Liver (tissue), 9 donors: Measurements from ENCODE around the gene FAM204A. TPM values are rescaled to one million over a fixed set of nuclear protein-coding genes. Genes with fewer than 3 reads are reported as not detected.

Source experiments
- DNase-seq: peaks from one replicate; pipeline ENCODE4 v3.0.0-alpha.2; 2017; ENCODE audit warnings: low spot score
- H3K27ac ChIP-seq, 2 donors: one replicate each; pipeline ENCODE4 v1.7.0; 2013; ENCODE audit warnings: inconsistent platforms in 2 of 2, low read length in 2 of 2, control low read depth in 1 of 2, low read depth in 1 of 2, mild to moderate bottlenecking in 1 of 2
- H3K27me3 ChIP-seq, 4 donors: one replicate each; pipeline versions ENCODE4 v1.6.1 to v1.7.0; 2013; ENCODE audit warnings: low read length in 3 of 4, inconsistent platforms in 1 of 4, mild to moderate bottlenecking in 1 of 4, moderate library complexity in 1 of 4; ENCODE audit not compliant: control insufficient read depth in 4 of 4, insufficient read depth in 4 of 4
- H3K36me3 ChIP-seq, 4 donors: one replicate each; pipeline versions ENCODE4 v1.6.1 to v1.7.0; 2013; ENCODE audit warnings: low read length in 3 of 4, mild to moderate bottlenecking in 3 of 4, low read depth in 1 of 4, moderate library complexity in 1 of 4; ENCODE audit not compliant: control insufficient read depth in 4 of 4, insufficient read depth in 3 of 4
- H3K4me1 ChIP-seq, 4 donors: one replicate each; pipeline versions ENCODE4 v1.6.1 to v1.7.0; 2013; ENCODE audit warnings: low read length in 3 of 4, mild to moderate bottlenecking in 3 of 4, moderate library complexity in 1 of 4; ENCODE audit not compliant: control insufficient read depth in 4 of 4, insufficient read depth in 4 of 4
- H3K4me3 ChIP-seq, 3 donors: one replicate each; pipeline versions ENCODE4 v1.6.1 to v1.7.0; 2013; ENCODE audit warnings: low read length in 3 of 3, control low read depth in 1 of 3, low read depth in 1 of 3, mild to moderate bottlenecking in 1 of 3
- H3K9ac ChIP-seq, 2 donors: one replicate each; pipeline ENCODE4 v1.7.0; 2013; ENCODE audit warnings: low read length in 2 of 2, mild to moderate bottlenecking in 2 of 2, moderate library complexity in 2 of 2, control low read depth in 1 of 2, low read depth in 1 of 2
- H3K9me3 ChIP-seq, 4 donors: one replicate each; pipeline versions ENCODE4 v1.6.1 to v1.7.0; 2013; ENCODE audit warnings: low read length in 3 of 4; ENCODE audit not compliant: control insufficient read depth in 4 of 4
- CTCF ChIP-seq: fragments of 150-350 bp; IDR thresholded peaks from 2 replicates; pipeline ENCODE4 v1.5.1; 2017; ENCODE audit warnings: improper control_type of control experiment, low read depth, low read length; ENCODE audit not compliant: missing input control
- EGR1 ChIP-seq, 2 donors: IDR thresholded peaks; 2 replicates each; pipeline ENCODE4 v1.6.1; 2016 to 2018; ENCODE audit warnings: antibody characterized with exemption in 2 of 2, low read depth in 2 of 2
- FOXA1 ChIP-seq: IDR thresholded peaks from 2 replicates; pipeline ENCODE4 v1.6.1; 2016; ENCODE audit warnings: antibody characterized with exemption
- FOXA2 ChIP-seq: IDR thresholded peaks from 2 replicates; pipeline ENCODE4 v1.6.1; 2016; ENCODE audit warnings: antibody characterized with exemption
- GABPA ChIP-seq, 2 donors: IDR thresholded peaks in 1 of 2; conservative IDR thresholded peaks in 1 of 2; 2 replicates each; pipeline ENCODE4 v1.6.1; 2016; ENCODE audit warnings: antibody characterized with exemption in 2 of 2, mild to moderate bottlenecking in 1 of 2, moderate library complexity in 1 of 2
- HNF4A ChIP-seq, 2 donors: conservative IDR thresholded peaks; 2 replicates each; pipeline ENCODE4 v1.6.1; 2016; ENCODE audit warnings: antibody characterized with exemption in 2 of 2, mild to moderate bottlenecking in 2 of 2
- HNF4G ChIP-seq: IDR thresholded peaks from 2 replicates; pipeline ENCODE4 v1.6.1; 2016; ENCODE audit warnings: antibody characterized with exemption
- JUND ChIP-seq, 2 donors: IDR thresholded peaks; 2 replicates each; pipeline ENCODE4 v1.6.1; 2016; ENCODE audit warnings: antibody characterized with exemption in 2 of 2
- MAX ChIP-seq: IDR thresholded peaks from 2 replicates; pipeline ENCODE4 v1.6.1; 2016; ENCODE audit warnings: antibody characterized with exemption
- NR2F2 ChIP-seq: IDR thresholded peaks from 2 replicates; pipeline ENCODE4 v1.6.1; 2016; ENCODE audit warnings: antibody characterized with exemption
- RAD21 ChIP-seq, 2 donors: IDR thresholded peaks; 2 replicates each; pipeline ENCODE4 v1.6.1; 2016; ENCODE audit warnings: antibody characterized with exemption in 2 of 2, mild to moderate bottlenecking in 2 of 2
- REST ChIP-seq: IDR thresholded peaks from 2 replicates; pipeline ENCODE4 v1.6.1; 2016; ENCODE audit warnings: antibody characterized with exemption, mild to moderate bottlenecking
- RXRA ChIP-seq, 2 donors: IDR thresholded peaks; 2 replicates each; pipeline ENCODE4 v1.6.1; 2017 to 2018; ENCODE audit warnings: antibody characterized with exemption in 2 of 2, mild to moderate bottlenecking in 1 of 2
- SP1 ChIP-seq: IDR thresholded peaks from 2 replicates; pipeline ENCODE4 v1.6.1; 2018; ENCODE audit warnings: antibody characterized with exemption, mild to moderate bottlenecking
- TAF1 ChIP-seq: conservative IDR thresholded peaks from 2 replicates; pipeline ENCODE4 v1.6.1; 2016; ENCODE audit warnings: antibody characterized with exemption, mild to moderate bottlenecking
- YY1 ChIP-seq: IDR thresholded peaks from 2 replicates; pipeline ENCODE4 v1.6.1; 2016; ENCODE audit warnings: antibody characterized with exemption, mild to moderate bottlenecking
- ZBTB33 ChIP-seq: IDR thresholded peaks from 2 replicates; pipeline ENCODE4 v1.6.1; 2016; ENCODE audit warnings: antibody characterized with exemption
- WGBS: extraction: QIAGEN DNeasy Blood & Tissue Kit; methylation state at CpG from one replicate; pipeline ENCODE4 v1.1.7; 2013; 5-methylcytosine and 5-hydroxymethylcytosine counted together
- polyA plus RNA-seq, 2 donors: library from polyadenylated mRNA; stranded (reverse) in 1 of 2; unstranded in 1 of 2; fragments of 200-250 nt in 1 of 2; fragments of >200 nt in 1 of 2; fragmentation: Nextera tagmentation in 1 of 2; extraction: Ambion mirVana in 1 of 2; gene quantifications; one replicate each; pipeline versions ENCODE4 v1.2.1 to v1.2.3, GENCODE V29; 2013 to 2015
- total RNA-seq, 2 donors: library from RNA; depleted of rRNA; stranded (reverse); fragments of >200 nt; gene quantifications; one replicate each; pipeline ENCODE4 v1.2.3, GENCODE V29; 2014
- donor health status: healthy.
- donor health status: healthy.
- donor health status: healthy.
- donor health status: healthy.
- donor health status: healthy.

The FAM204A gene
- total and polyA plus RNA-seq, 4 donors, result 17.4 to 22.8 (median 21.3) TPM

GRCh38 chr10:118311505-118311904, 30.6 kb downstream of the FAM204A start:
- H3K9me3 ChIP-seq, result no peaks in the 10 kb centered on the region
- no peak overlapping the region for H3K27ac ChIP-seq
- no peak overlapping the region for H3K9ac ChIP-seq
- DNase-seq, result no peak
- peaks cover 0 to 9% (median under 1%) of the 10 kb centered on the region in 4 donors for H3K36me3 ChIP-seq
- no peak overlapping the region for H3K4me3 ChIP-seq
- H3K27me3 ChIP-seq, result no peaks in the 10 kb centered on the region
- TF ChIP-seq GABPA (IDR thresholded peaks at IDR 0.05 in 1 of 2, conservative IDR thresholded peaks at IDR 0.05 in 1 of 2) (no peak), FOXA1 (no peak), MAX (no peak), SP1 (no peak), HNF4A (conservative IDR thresholded peaks at IDR 0.05) (no peak), HNF4G (no peak)
- H3K4me1 ChIP-seq, result peaks cover 0 to 4% (median 3%) of the 10 kb centered on the region in 4 donors
- WGBS, result 87% methylated on average over 2 of the region's 2 CpGs

GRCh38 chr10:118310822-118311221, 31.3 kb downstream of the FAM204A start:
- Histone ChIP-seq H3K4me1 (peaks cover 0 to 4% (median 3%) of the 10 kb centered on the region in 4 donors), H3K27ac (no peak overlapping the region), H3K36me3 (peaks cover 0 to 9% (median under 1%) of the 10 kb centered on the region in 4 donors), H3K9me3 (no peaks in the 10 kb centered on the region), H3K9ac (no peak overlapping the region), H3K4me3 (no peak overlapping the region), H3K27me3 (no peaks in the 10 kb centered on the region)
- DNase-seq, result no peak
- WGBS, result 33% methylated on average over 2 of the region's 2 CpGs
- TF ChIP-seq TAF1, result no peak
- TF ChIP-seq NR2F2, result no peak

- 75% methylated on average over 2 of the region's 2 CpGs for WGBS
- H3K36me3 ChIP-seq, result peaks cover 0 to 12% (median under 1%) of the 10 kb centered on the region in 4 donors
- TF ChIP-seq TAF1 (no peak), GABPA (IDR thresholded peaks at IDR 0.05 in 1 of 2, conservative IDR thresholded peaks at IDR 0.05 in 1 of 2) (no peak), RAD21 (IDR thresholded peaks at IDR 0.05) (no peak), CTCF (no peak), REST (no peak), MAX (no peak), EGR1 (IDR thresholded peaks at IDR 0.05; ENCODE audit: low read depth in 2 of 2) (no peak), RXRA (IDR thresholded peaks at IDR 0.05) (no peak), SP1 (no peak), YY1 (no peak), FOXA2 (no peak), HNF4G (no peak), ZBTB33 (no peak), JUND (IDR thresholded peaks at IDR 0.05) (no peak)
- no peak overlapping the region for H3K27ac ChIP-seq
- H3K9me3 ChIP-seq, result no peaks in the 10 kb centered on the region
- H3K27me3 ChIP-seq, result no peaks in the 10 kb centered on the region
- H3K4me3 ChIP-seq, result no peak overlapping the region
- no peak for DNase-seq
- no peak overlapping the region for H3K9ac ChIP-seq
- peaks cover 0 to 4% (median 3%) of the 10 kb centered on the region in 4 donors for H3K4me1 ChIP-seq
Observed at GRCh38 chr10:118309911-118310310, 32.2 kb downstream of the FAM204A start.
